ENCODE data around the gene PLSCR2. TPM values are rescaled to one million over a fixed set of nuclear protein-coding genes. Genes with fewer than 3 reads are reported as not detected.

Gene PLSCR2
- total RNA-seq, 1 experiment from 2014 or later, result not detected

GRCh38 chr3:146513386-146514051, 44.2 kb upstream of the PLSCR2 start:
- Histone ChIP-seq H3K9ac (ENCODE audit: low read length) (no peak overlapping the region), H3K79me2 (ENCODE audit: insufficient read depth, low read length) (no peaks in the 10 kb centered on the region), H4K20me1 (ENCODE audit: insufficient read depth) (no peaks in the 10 kb centered on the region), H3K4me1 (ENCODE audit: control insufficient read depth in 1 of 2, insufficient read depth in 2 of 2, low read length in 2 of 2) (no peaks in the 10 kb centered on the region), H3K36me3 (ENCODE audit: control insufficient read depth in 1 of 2, insufficient read depth in 2 of 2, low read length in 2 of 2) (no peaks in the 10 kb centered on the region), H3K4me2 (ENCODE audit: low read length) (no peak overlapping the region), H3K27ac (ENCODE audit: low read depth, low read length) (no peak overlapping the region), H2AFZ (ENCODE audit: low read depth, low read length, poor library complexity, severe bottlenecking) (no peak overlapping the region), H3K27me3 (ENCODE audit: insufficient read depth, low read length) (no peaks in the 10 kb centered on the region), H3K4me3 (replicated peaks in 1 of 2; ENCODE audit: low read depth in 1 of 2, low read length in 2 of 2) (no peak overlapping the region), H3K9me2 (ENCODE audit: insufficient read depth) (no peaks in the 10 kb centered on the region), H3K9me3 (ENCODE audit: control insufficient read depth in 1 of 2, insufficient read depth in 1 of 2, low read depth in 1 of 2, low read length in 2 of 2) (no peaks in the 10 kb centered on the region)
- no TSS peak for BruUV-seq (replicated peaks)
- POLR2A ChIA-PET, result no interaction called here
- no peak for ATAC-seq
- TF ChIP-seq FOSL1 (IDR thresholded peaks at IDR 0.05; ENCODE audit: low read depth) (no peak), ELF1 (IDR thresholded peaks at IDR 0.05; ENCODE audit: borderline replicate concordance, low read depth) (no peak), CEBPB (IDR thresholded peaks at IDR 0.05; ENCODE audit: low read depth) (no peak), POLR2AphosphoS5 (IDR thresholded peaks at IDR 0.05; ENCODE audit: low read depth, low read length) (no peak), JUND (IDR thresholded peaks at IDR 0.05) (no peak), EGR1 (IDR thresholded peaks at IDR 0.05; ENCODE audit: low read depth) (no peak), CTCF (IDR thresholded peaks at IDR 0.05 in 2 of 3, conservative IDR thresholded peaks at IDR 0.05 in 1 of 3; ENCODE audit: borderline replicate concordance in 1 of 3, insufficient read depth in 1 of 3, low read depth in 2 of 3, low read length in 2 of 3) (no peak), YY1 (IDR thresholded peaks at IDR 0.05; ENCODE audit: extremely low read depth, insufficient replicate concordance, low read depth, low read length) (no peak), EZH2phosphoT487 (IDR thresholded peaks at IDR 0.05; ENCODE audit: borderline replicate concordance) (no peak), EZH2 (IDR thresholded peaks at IDR 0.05) (no peak), POLR2A (IDR thresholded peaks at IDR 0.05; ENCODE audit: borderline replicate concordance, extremely low read depth, insufficient read depth, insufficient read length) (no peak), ZBTB33 (IDR thresholded peaks at IDR 0.05; ENCODE audit: extremely low read depth, insufficient replicate concordance, low read length) (no peak), ZFX (IDR thresholded peaks at IDR 0.05) (no peak), SP1 (IDR thresholded peaks at IDR 0.05; ENCODE audit: low read depth) (no peak), SIN3A (IDR thresholded peaks at IDR 0.05; ENCODE audit: low read depth) (no peak)
- TF ChIP-seq, protein P1, sequence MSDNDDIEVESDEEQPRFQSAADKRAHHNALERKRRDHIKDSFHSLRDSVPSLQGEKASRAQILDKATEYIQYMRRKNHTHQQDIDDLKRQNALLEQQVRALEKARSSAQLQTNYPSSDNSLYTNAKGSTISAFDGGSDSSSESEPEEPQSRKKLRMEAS (IDR thresholded peaks at IDR 0.05), result no peak
- TF ChIP-seq, protein P2, sequence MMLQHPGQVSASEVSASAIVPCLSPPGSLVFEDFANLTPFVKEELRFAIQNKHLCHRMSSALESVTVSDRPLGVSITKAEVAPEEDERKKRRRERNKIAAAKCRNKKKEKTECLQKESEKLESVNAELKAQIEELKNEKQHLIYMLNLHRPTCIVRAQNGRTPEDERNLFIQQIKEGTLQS (IDR thresholded peaks at IDR 0.05), result no peak
- DNase-seq (ENCODE audit: low read depth, low spot score), result no peak
- CTCF ChIA-PET, result no interaction called here
- intact Hi-C loops (cut with micrococcal nuclease), result no loop called here
- RAD21 ChIA-PET (ENCODE audit: low non-redundant PET in 1 of 2, low total read pairs in 2 of 2, uncharacterized antibody in 2 of 2, unreplicated experiment in 2 of 2), result interaction anchor here in 1 of 2 experiments (0.6 kb wide), 1 partner anchor 438 kb away, joined by 5 read pairs; no protein-coding TSS in a partner anchor
